ENCODE measurements around the gene NTN4. TPM values are rescaled to one million over a fixed set of nuclear protein-coding genes. Genes with fewer than 3 reads are reported as not detected.

The NTN4 gene
- total RNA-seq, 4 donors from 2014 or later: 30.8 to 50.6 (median 32.2) TPM

DNA sequence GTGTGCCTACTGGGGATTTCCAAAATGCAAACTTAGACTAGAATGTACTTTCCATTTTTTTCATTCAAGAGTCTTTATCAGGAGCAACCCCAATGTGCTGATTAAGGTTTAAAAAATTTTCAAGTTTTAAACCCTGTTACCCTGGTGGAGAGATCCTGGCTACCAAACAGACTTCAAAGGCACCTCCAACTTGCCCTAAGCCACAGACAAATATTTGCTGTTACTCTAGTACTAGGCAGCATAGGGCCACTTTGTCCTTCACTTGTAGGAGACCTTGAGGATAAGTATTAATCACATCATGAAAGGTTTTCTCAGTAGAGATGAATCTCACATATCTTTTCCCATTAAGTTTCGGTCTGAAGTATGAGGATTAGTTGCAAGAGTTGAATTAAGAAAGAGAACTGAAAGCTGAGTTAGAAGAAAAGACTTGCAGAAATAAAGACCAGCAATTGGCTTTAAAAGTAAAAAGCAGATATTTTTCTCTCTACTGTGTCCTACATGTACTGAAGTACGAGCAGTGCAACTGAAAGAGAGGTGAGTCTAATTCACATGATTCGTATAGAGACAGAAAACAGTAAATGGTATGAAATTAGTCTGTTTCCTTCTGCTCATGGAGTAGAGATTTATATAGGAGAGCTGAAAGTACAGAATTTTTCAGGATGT is 28.3 kb downstream of the NTN4 start:
- H3K9me3 ChIP-seq: peaks cover 0 to 15% (median 6%) of the 10 kb centered on the region in 4 donors
- peaks cover 0 to 10% (median 0%) of the 10 kb centered on the region in 4 donors for H3K4me1 ChIP-seq
- H3K27ac ChIP-seq: no peak overlapping the region
- WGBS, 2 donors: 82 to 86% methylated on average over 3 of the region's 3 CpGs
- no peaks in the 10 kb centered on the region for H3K27me3 ChIP-seq
- H3K4me3 ChIP-seq: no peak overlapping the region
- TF ChIP-seq, protein P1, sequence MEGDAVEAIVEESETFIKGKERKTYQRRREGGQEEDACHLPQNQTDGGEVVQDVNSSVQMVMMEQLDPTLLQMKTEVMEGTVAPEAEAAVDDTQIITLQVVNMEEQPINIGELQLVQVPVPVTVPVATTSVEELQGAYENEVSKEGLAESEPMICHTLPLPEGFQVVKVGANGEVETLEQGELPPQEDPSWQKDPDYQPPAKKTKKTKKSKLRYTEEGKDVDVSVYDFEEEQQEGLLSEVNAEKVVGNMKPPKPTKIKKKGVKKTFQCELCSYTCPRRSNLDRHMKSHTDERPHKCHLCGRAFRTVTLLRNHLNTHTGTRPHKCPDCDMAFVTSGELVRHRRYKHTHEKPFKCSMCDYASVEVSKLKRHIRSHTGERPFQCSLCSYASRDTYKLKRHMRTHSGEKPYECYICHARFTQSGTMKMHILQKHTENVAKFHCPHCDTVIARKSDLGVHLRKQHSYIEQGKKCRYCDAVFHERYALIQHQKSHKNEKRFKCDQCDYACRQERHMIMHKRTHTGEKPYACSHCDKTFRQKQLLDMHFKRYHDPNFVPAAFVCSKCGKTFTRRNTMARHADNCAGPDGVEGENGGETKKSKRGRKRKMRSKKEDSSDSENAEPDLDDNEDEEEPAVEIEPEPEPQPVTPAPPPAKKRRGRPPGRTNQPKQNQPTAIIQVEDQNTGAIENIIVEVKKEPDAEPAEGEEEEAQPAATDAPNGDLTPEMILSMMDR (IDR thresholded peaks at IDR 0.05): no peak
- TF ChIP-seq POLR2A (IDR thresholded peaks at IDR 0.05) (no peak), EP300 (IDR thresholded peaks at IDR 0.05) (no peak)
- no peak for DNase-seq (ENCODE audit: low spot score in 2 of 2)
- no peaks in the 10 kb centered on the region for H3K36me3 ChIP-seq

DNA sequence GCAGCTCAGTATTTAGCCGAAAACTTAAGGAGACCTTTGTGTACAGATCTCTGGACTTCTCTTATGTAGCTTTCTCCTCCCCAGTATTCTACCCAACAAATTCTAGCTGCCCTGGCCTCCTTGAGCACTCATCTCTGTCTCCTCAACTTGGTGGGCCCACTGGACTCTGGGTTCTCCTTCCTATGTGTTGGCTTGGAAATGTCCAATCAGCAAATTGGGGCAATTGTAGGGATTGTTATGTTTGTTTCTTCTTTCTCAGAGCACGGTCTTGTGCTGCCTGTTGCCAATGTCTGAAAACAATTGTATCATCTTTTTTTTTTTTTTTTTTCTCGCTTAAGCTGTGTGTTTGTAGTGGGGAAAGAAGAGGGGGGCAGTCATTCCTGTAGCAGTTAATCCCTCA is 30.2 kb downstream of the NTN4 start:
- H3K9me3 ChIP-seq: peaks cover 0 to 15% (median 6%) of the 10 kb centered on the region in 4 donors
- no peaks in the 10 kb centered on the region for H3K36me3 ChIP-seq
- TF ChIP-seq EP300 (IDR thresholded peaks at IDR 0.05) (no peak), POLR2A (IDR thresholded peaks at IDR 0.05) (no peak)
- TF ChIP-seq, protein P1 (IDR thresholded peaks at IDR 0.05): no peak
- peaks cover 0 to 20% (median 2%) of the 10 kb centered on the region in 4 donors for H3K4me1 ChIP-seq
- H3K27ac ChIP-seq: no peak overlapping the region
- no peaks in the 10 kb centered on the region for H3K27me3 ChIP-seq
- no peak for DNase-seq (ENCODE audit: low spot score in 2 of 2)
- 83 to 86% methylated on average over 3 of the region's 3 CpGs for WGBS, 2 donors
- no peak overlapping the region for H3K4me3 ChIP-seq

DNA sequence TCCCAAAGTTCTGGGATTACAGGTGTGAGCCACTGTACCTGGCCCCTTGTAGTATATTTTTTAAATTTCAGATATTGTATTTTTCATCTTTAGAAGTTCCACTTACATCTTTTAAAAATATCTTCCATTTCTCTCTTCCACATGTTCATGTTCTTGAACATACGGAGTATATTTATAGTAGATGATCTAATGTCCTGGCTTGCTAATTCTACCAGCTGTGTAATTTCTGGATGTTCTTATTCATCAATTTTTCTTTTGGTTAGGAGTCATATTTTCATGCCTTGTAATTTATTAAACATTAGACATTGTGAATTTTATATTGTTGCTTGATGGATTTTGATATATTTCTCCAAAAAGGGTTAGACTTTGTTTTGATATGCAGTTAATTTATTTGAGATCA is 30.8 kb downstream of the NTN4 start:
- Histone ChIP-seq H3K27ac (no peak overlapping the region), H3K4me1 (peaks cover 0 to 24% (median 3%) of the 10 kb centered on the region in 4 donors), H3K9me3 (peaks cover 0 to 15% (median 6%) of the 10 kb centered on the region in 4 donors), H3K4me3 (no peak overlapping the region), H3K36me3 (no peaks in the 10 kb centered on the region), H3K27me3 (no peaks in the 10 kb centered on the region)
- TF ChIP-seq EP300 (IDR thresholded peaks at IDR 0.05): no peak
- DNase-seq (ENCODE audit: low spot score in 2 of 2): no peak
- 0 to 4% methylated on average over 1 of the region's 1 CpG for WGBS, 2 donors

DNA sequence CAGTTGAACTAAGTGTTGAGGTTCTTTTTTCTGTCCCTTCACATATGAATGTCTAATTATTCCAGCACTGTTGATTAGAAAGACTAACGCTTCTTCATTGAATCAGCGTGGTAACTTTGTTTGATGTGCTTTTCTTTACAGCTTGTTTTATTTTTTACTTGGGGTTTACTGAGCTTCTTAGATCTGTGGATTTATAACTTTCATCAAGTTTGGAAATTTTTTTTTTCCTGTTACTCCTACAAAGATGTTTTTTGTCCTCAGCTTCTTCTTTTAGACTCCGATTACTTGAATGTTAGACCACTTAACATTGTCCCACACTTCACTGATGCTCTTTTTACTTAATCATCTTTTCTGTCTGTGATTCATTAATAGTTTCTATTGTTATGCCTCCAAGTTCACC is 31.5 kb downstream of the NTN4 start:
- Histone ChIP-seq H3K27me3 (no peaks in the 10 kb centered on the region), H3K27ac (no peak overlapping the region), H3K4me3 (no peak overlapping the region), H3K36me3 (no peaks in the 10 kb centered on the region), H3K4me1 (peaks cover 0 to 22% (median 3%) of the 10 kb centered on the region in 4 donors), H3K9me3 (peaks cover 0 to 15% (median 6%) of the 10 kb centered on the region in 4 donors)
- TF ChIP-seq POLR2A (IDR thresholded peaks at IDR 0.05): no peak
- TF ChIP-seq EP300 (IDR thresholded peaks at IDR 0.05): no peak
- TF ChIP-seq, protein P1 (IDR thresholded peaks at IDR 0.05): no peak
- no peak for DNase-seq (ENCODE audit: low spot score in 2 of 2)
- WGBS, 2 donors: 94 to 98% methylated on average over 3 of the region's 3 CpGs

DNA sequence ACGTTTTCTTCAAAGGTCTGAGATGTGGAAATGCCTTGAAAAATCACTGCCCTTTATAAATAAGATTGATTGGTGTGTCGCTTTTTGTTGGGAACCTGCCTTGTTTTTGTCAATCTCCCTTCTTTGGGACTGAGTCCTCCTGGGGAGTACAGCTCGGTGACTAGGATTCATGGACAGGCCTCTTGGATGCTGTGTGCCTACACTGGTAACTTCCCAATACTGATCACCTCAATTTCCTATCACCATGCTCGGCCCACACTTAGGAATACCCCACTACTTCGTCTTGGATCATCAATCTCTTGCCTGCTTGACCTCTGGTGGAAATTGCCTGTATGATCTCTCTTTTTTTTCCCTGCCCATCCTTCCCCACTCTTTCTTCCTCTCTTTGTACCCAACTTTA is 34.2 kb downstream of the NTN4 start:
- Histone ChIP-seq H3K27me3 (no peaks in the 10 kb centered on the region), H3K4me3 (no peak overlapping the region), H3K4me1 (peaks cover 0 to 17% (median 3%) of the 10 kb centered on the region in 4 donors), H3K36me3 (no peaks in the 10 kb centered on the region), H3K27ac (no peak overlapping the region), H3K9me3 (peaks cover 0 to 15% (median 6%) of the 10 kb centered on the region in 4 donors)
- 74 to 76% methylated on average over 5 of the region's 5 CpGs for WGBS, 2 donors
- no peak for TF ChIP-seq EP300 (IDR thresholded peaks at IDR 0.05)
- TF ChIP-seq, protein P1 (IDR thresholded peaks at IDR 0.05): no peak
- TF ChIP-seq POLR2A (IDR thresholded peaks at IDR 0.05): no peak
- DNase-seq (ENCODE audit: low spot score in 2 of 2): no peak
